Endometrial microvascular endothelial cells (primary cell): ENCODE measurements around the gene SOS1. TPM values are rescaled to one million over a fixed set of nuclear protein-coding genes. Genes with fewer than 3 reads are reported as not detected.
"Not testable (repeated sequence)": the region's sequence is repeated elsewhere in the genome, so short reads cannot be mapped to it uniquely, and the experiment has no call there.

ENCODE experiments used
- in situ Hi-C: cut with HindIII; loops from 2 replicates; pipeline ENCODE4 v1.10.0; 2017; ENCODE audit warnings: low sequenced_read_pairs, low pct_unique_long_range_greater_than_20kb; ENCODE audit errors: inconsistent ontology term
- total RNA-seq: library from RNA; depleted of rRNA; stranded (reverse); fragments of >200 nt; gene quantifications from one replicate; pipeline ENCODE4 v1.2.3, GENCODE V29; 2015; ENCODE audit errors: inconsistent ontology term

SOS1 gene
- total RNA-seq, 1 donor from 2014 or later = 10.0 TPM

DNA sequence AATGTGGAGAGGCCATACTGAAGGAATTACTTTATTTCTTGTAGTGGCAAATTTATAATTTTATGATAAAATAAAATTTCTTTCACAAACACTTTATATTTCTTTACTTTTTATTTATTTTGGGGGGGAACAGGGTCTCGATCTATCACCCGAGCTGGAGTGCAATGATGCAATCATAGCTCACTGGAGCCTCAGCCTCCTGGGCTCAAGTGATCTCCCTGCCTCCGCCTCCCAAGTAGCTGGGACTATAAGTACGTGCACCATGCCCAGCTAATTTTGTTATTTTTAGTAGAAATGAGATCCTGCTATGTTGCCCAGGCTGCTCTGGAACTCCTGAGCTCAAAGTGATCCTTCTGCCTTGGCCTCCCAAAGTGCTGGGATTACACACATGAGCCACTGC is 59.6 kb downstream of the SOS1 start:
- in situ Hi-C loops = loop anchor here (10.0 kb wide), 1 partner anchor 154 kb away; no protein-coding TSS in a partner anchor

DNA sequence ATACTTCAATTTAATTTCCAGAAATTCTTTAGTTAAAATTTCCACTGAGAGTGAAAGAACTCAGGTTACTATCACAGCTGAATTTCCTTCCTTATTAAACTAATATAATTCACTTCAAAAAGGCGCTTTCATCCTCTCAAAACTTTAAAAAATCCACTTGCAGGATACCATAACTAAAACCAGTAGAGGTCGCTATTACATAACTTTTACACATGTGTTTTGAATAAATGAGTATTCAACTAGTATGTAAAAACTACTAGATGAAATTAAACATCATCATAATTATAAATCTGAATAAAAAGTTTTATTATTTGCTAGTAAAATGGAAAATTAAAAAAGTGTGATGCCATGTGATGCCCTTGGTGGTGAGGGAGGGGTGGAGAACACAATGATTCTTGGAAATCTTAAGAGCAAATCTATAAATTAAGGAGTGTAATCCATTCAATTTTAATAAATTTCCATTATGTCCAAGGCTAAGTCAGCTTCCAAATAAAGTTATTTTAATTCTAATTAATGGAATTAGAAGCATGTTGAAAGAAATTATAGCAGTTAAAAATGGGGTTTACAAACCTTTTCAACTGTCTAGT is 61.4 kb downstream of the SOS1 start:
- in situ Hi-C loops = no loop called here

DNA sequence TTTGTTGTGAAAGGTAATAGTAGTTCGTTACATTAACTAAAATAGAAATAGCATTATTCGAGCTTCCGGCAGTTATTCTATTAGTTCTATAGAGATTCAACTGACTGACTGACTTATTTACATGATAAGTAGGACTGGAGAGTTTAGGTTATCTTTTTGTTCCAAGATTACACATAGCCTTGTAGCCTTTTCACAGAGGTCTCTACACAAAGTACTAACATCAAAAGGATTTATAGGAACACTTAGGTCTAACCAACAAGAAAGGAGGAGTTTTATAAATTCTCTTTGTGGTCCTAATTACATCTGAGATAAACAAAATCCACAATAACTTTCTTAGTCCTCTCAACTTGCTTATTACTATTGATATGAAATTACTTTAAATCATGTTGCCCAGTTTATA is 62.8 kb downstream of the SOS1 start:
- in situ Hi-C loops = no loop called here

DNA sequence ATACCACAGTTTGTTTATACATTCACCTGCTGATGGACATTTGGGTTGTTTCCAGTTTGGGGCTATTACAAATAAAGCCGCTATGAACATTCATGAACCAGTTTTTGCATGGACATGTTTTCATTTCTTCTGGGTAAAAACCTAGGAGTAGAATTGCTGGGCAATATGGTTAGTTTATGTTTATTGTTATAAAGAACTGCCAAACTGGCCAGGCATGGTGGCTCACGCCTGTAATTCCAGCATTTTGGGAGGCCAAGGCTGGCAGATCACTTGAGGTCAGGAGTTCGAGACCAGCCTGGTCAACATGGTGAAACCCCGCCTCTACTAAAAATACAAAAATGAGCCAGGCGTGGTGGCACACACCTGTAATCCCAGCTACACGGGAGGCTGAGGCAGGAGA is 68.2 kb downstream of the SOS1 start:
- in situ Hi-C loops = not testable (repeated sequence)

DNA sequence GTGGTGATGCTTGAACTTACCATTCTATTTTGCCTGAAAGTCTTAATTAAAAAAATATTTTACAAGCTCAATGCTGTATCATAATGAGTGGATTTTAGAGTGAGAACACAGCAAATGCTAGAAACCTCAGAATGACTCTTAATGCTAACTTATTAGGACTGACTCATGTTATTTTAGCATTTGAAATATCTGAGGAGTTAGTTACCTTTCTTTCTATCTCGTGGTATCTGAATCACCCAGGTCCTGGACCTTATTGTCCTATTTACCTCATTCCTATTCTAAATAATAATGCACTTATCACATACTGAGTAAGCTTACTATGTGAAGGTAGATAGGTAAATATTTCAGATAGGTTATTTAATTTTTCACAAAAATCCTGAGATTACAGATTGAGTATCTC is 70.7 kb downstream of the SOS1 start:
- in situ Hi-C loops = no loop called here

DNA sequence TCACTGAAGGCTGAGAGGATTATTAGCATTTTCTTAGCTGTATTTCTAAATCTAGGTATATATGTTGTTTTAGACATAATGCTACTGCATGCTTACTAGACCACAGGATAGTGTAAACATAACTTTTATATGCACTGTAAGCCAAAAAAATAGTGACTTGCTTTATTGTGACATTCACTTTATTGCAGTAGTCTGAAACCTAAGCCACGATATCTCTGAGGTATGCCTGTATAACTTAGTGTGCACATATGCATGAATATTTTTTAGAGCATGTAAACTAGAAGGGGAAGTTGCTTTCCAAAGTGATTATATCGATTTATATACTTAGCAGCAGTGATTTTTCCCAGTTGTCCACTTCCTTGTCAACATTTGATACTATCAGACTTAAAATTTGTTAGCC is 81.8 kb downstream of the SOS1 start:
- in situ Hi-C loops = no loop called here

DNA sequence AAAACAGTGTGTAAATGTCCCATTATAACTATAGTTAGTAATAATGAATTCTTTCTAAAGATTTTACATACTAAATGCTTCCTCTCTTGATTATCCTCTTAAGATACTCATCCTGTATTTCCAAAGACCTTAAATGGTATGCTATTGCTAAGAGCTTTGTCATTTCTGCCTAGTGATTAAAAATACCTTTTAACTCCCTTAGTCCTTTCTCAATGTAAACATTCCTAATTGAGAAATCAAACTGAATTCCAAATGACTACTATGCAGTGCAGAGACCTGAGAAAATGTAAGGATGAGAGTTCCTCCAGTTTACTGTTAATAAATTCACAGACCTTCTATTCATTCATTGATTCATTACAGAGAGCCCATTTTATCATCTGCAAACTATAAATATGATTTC is 86.9 kb downstream of the SOS1 start:
- in situ Hi-C loops = no loop called here

DNA sequence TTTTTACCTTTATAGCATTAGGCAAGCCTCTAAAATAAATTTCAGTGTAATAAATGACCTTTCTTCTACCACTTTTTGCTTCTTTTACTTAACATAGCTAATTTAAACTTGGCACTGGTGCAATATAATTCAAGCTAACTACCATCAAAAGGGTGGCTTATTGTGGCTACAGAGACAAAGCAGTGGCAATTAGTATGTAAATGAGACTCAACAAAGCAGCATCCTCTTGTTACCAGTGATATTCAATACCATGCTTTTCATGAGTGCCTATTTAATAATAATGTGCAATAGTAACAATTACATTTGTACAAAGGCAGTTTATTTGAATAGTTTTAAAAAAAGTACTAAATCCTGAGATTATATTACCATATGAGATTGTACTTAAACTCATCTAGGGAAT is 93.4 kb downstream of the SOS1 start:
- in situ Hi-C loops = no loop called here

DNA sequence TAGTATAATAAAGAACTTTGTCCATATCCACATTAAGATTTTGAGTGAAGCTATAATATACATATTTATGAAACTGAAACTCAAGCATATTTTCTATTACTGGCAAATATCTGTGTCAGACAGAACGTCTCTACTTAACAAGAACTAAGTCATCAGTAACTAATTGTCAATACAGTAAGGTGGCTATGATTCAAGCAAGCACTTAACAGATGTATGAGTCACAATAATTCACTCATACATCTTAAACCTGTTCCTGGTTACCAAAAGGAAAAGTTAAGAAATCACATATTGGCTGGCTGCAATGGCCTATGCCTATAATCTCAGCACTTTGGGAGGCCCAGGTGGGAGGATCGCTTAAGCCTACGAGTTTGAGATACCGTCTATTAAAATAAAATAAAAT is 96.0 kb downstream of the SOS1 start:
- in situ Hi-C loops = no loop called here

DNA sequence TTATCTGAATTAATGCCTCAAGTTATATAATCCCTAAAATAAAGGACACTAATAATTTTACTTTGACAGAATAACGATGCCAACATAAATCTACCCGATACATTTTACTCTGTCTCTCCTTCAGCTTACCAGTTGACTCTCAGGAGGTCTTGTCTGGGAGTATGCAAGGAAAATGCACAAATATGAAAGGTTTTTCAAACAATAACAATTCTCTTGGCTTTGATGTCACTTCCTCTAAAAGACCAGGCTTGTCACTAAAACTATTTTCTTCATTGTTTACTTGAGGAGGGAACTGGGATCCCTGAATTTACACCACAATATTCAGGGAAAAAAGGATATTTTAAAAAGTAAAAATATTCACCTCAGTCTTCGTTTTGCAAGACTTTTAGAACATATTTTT is 97.2 kb downstream of the SOS1 start:
- in situ Hi-C loops = no loop called here

DNA sequence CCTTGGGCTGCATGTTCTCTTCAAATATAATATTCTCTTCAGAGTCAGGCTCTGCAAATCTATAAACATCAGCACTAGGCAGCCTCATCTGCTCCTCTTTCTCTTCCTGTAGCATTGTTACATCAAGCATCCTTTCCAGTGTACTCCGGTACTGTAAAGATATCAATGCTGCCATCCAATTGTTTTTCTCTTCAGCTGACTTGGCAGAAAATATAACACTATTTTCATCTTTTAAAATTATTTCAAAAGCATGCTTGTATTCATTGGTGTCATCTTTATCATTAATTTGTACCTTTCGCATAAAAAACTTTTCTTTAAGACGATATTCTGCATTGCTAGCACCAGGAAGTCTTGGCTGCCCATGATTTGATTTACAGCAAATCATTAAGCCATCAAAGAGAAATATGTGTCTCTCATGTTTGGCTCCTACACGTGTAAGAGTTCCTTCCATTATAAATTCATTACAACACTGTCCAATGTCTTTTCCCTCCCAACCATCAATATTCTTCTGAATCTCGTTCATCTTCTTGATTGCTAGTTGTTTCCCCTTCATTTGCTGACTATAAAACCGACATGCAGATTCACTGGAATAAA is 98.1 kb downstream of the SOS1 start:
- in situ Hi-C loops = no loop called here

DNA sequence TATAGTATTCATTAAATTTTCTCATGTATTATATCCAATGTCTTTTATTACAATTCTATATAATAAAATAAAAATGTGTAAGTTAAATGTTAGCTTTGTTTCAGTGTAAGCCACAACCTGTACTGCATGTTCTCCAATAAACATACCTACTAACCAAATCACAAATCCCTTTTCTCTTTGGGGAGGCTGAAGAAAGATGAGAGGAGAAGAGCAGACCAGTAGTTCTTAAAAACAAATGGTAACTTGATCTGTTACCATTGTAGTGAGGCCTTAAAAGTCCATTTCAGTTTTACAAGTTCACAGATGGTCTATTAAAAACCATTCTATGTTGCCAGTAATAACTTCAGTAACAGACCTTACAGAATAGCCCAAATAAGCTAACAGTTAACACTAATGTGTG is 100.5 kb downstream of the SOS1 start:
- in situ Hi-C loops = no loop called here

GRCh38 chr2:39018638-39019037 is 102.2 kb downstream of the SOS1 start:
- in situ Hi-C loops = no loop called here

- in situ Hi-C loops = no loop called here
Measured at GRCh38 chr2:39017334-39017733, 103.5 kb downstream of the SOS1 start.

DNA sequence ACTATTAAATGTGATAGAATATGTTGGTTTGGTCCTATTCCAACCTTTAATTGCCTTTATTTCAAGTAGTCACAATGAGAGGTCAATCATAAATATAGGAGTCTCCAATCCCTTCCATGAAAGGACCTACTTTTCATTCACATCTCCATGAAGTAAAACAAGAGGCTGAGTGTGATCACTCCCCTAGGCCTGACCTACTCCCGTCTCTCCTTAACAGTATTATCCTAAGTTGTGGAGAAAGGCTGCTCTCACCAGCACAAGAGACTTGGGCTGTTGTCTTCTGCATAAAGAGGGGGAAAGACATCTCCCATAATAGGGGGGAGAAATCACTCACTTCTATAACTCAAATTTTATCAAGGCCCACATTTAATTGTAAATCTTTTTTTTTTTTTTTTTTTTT is 105.4 kb downstream of the SOS1 start:
- in situ Hi-C loops = no loop called here

GRCh38 chr2:39013871-39014270 is 107.0 kb downstream of the SOS1 start:
- in situ Hi-C loops = no loop called here

DNA sequence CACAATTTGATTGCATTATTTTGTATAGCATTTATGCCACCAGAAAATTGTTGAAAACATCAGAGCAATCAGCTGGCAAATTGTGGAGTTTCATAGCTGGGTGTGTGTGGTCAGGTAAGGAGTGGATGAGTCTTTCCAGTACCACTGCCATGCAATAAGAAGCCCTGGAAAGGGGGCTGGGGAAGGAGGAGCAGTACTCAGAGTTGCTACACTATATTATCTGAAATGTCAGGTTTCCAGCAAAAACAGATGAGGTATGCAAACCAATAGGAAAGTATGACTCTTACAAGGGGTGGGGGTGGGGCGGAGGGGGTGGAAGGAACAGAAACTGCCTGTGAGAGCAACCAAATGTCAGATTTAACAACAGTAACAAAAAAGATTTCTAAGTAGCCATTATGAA is 112.2 kb downstream of the SOS1 start:
- in situ Hi-C loops = no loop called here

- in situ Hi-C loops = no loop called here
Measured at GRCh38 chr2:39007875-39008504, 112.9 kb downstream of the SOS1 start.

DNA sequence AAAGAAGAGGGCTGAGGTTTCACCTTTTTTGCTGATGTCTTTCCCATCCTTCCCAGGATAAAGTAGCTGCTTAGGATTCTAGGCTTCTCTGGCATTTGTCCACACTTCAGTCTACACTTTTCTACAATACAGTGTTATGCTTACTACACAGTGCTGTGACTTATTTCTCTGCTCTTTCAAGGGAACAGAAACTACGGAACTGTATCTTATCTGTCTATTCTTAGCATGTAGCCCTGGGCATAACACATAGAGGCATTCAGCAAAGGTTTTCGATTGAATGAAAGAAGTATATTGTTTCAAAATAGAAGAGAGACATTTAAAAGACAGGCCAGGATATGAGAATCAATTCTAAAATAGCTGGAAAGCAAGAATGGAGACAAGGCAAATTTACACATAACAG is 120.3 kb downstream of the SOS1 start:
- in situ Hi-C loops = no loop called here

DNA sequence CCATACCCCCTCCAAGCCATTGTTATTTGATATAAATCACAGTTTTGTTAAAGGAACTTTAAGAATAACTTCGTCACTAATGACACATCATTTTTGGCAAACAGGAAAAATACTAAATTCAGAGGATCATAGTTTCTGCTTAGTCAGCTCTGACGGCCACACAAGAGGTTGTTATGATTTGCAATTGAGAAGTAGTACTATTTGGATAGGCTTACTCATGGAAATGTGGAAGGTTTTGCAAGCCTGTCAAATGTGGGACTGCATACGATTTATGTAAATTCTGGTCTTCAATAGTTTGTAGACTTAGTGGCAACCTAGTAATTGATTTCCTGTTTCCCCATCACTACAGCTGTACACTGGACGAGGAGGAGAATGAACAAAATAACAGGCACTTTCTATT is 123.1 kb downstream of the SOS1 start:
- in situ Hi-C loops = no loop called here

GRCh38 chr2:38991899-38992298 is 129.0 kb downstream of the SOS1 start:
- in situ Hi-C loops = no loop called here
